HG02763 (cell line): ENCODE data around the gene NUP35.

Experiments used
- ATAC-seq: cut with Tn5 transposase; IDR thresholded peaks from one replicate; pipeline ENCODE4 v1.9.1; 2021; ENCODE audit warnings: mild to moderate bottlenecking, moderate library complexity; ENCODE audit not compliant: unreplicated experiment

The NUP35 gene

DNA sequence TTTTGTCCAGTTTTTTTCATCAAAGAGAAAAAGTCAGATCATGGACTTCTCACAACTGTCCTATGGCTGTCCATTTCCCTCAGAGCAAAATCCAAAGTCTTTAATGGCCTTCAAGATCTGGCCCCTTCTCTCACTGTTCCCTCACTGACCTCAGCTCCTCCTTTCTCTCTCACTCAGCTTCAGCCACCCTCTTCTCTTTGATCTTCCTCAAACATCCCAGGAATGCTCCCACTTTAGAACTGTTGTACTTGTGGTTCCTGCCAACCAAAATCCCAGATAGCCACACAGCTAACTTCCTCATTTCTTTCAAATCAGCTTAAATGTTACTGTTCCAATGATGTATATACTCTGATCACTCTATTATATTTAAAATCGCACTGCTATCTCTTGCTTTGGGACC lies 82.9 kb downstream of the NUP35 start:
- ATAC-seq: no peak

DNA sequence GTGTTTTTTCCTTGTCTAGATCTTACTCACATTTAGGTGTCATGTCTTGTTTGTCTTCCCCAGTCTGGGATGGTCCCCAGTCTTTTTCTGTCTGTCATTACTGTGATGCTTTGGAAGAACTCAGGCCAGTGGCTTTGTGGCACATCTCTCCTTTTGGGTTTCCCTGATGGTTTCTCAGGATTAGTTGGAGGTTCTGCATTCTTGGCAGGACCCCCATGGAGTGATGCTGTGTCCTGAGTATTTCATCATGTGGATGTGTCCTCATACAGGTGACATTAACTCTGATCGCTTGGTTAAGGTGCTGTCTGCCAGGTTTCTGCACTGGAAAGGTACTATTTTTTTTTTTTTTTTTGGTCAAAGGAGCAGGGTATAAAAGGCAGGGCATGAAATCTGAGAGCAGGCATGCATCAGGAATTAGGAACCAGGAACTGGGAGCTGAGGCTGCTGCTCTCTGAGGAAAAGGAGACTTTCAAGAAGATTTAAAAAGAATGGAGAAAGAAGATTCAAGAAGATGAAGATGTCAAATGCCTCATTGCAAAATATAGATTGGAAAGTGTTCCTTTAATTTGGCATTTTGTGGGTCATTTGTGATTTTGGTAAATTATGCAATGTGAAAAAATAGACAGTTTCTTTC lies 85.3 kb downstream of the NUP35 start:
- ATAC-seq: no peak
